ENCODE data around the gene FRMD4B. TPM values are rescaled to one million over a fixed set of nuclear protein-coding genes. Genes with fewer than 3 reads are reported as not detected.
"Not testable (repeated sequence)": the region's sequence is repeated elsewhere in the genome, so short reads cannot be mapped to it uniquely, and the experiment has no call there.

FRMD4B gene
- total RNA-seq, 1 donor from 2014 or later = 7.5 TPM

DNA sequence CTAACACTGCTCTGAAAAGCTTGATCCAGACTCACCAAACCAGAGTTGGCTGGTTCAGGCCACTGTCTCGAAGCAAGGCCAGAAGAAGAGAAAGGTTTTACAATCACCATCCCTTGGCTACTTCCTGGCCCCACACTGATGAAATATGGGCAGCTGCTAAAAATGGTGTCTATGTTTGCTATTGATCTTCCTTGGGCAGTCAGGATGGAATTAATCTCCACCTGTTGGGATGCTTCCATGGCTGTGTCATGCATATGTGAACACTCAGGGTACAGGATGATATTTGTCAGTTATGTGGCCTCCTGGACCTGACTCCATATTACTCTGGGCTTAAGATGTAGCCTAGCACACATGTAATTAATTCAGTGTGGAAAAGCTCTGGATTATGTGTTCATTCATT is 61.9 kb downstream of the FRMD4B start:
- DNase-seq (ENCODE audit: low read depth) = no peak

DNA sequence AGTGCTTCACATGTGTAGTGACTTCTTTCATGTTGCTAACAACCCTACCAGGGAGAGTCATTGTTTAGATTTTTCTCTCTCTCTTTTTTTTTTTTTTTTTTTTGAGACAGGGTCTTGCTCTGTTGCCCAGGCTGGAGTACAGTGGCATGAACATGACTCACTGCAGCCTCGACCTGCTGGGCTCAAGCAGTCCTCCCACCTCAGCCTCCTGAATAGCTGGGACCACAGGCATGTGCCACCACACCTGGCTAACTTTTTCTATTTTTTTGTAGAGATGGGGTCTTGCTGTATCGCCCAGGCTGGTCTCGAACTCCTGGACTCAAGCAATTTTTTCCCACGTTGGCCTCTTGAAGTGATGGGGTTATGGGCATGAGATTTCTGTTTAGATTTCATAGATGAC is 63.4 kb downstream of the FRMD4B start:
- DNase-seq (ENCODE audit: low read depth) = not testable (repeated sequence)

DNA sequence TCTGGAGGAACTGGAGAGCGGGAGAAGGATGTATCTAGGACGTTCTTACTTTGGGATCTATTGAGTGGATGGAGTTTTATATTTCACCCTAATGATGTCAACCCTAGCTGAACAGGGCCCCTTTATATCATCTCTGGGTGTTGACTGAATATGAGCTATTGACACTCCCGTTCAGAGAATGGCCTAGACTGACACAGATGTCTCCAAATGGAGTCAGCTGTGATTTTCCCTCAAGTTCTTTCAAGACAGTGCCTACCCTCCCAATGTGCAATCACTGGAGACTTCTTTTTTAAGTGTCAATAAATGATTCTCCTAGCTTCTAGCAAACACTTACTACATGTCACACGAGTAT is 63.8 kb downstream of the FRMD4B start:
- DNase-seq (ENCODE audit: low read depth) = no peak

DNA sequence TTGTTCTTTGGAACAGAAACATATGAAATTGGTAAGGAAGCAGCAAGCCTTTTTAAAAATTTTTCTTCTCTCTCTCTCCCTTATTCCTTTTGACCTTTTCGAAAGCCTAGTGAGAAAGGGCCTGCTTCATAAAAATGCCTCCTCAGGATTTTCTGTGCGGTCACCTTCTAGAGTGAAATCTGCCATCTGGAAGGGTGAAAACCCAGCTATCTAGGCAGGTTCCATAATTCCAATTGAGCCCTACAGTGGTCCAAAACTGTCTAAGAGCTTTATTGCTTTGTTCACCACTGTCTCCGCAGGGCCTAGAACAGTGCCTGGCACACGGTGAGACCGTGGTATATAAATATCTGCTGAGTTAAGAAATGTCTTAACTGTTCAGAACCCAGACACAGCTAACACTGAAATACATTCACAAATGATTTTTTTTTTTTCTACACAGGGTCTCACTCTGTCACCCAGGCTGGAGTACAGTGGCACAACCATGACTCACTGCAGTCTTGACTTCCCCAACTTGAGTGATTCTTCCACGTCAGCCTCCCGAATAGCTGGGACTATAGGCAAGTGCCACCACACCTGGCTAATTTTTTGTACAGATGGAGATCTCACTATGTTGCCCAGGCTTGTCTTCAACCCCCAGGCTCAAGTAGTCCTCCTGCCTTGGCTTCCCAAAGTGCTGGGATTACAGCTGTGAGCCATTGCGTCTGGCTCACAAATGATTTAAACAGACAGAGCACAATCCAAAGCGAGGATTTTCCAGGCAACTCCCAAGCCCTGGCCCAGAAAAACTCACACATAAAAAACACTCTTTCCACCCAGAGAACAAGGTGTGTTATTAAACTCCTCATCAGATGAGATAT is 64.4 kb downstream of the FRMD4B start:
- DNase-seq (ENCODE audit: low read depth) = no peak

DNA sequence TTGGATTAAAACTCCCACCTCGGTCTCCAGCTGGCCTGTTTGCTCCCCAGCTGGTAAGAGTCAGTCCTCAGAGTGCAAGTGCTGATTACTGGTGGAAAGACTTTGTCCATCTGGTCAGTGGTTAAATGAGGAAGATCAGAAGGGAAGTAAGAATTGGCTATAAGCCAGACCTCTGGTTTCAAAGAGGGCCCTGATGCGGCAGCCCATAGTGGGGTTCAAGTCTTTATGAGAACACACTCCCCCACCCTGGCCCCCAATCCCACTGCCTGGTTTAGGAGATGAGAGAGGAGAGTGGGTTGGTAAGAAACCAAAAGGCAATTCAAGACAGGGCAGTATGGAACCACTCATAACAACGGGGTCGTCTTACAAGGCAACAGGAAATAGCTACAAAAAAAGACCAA is 65.0 kb downstream of the FRMD4B start:
- peak; percentile 26 for DNase-seq (ENCODE audit: low read depth)

DNA sequence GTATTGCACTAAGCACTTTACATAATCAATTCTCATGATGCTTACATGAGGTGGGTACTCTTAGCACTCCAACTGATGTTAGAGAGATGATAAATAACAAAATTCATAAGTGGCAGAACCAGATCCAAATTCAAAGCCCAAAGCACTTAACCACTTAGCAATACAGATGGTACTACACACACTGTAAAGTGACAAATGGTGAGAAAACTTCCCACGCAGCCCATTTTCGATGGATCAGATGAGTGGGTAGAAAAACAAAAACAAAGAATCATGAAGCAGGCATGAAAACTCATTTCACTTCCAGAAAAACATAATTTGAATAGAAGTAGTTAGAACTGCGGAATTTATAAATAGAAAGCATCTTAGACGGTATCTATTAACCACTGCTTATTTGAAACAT is 66.2 kb downstream of the FRMD4B start:
- DNase-seq (ENCODE audit: low read depth) = no peak

DNA sequence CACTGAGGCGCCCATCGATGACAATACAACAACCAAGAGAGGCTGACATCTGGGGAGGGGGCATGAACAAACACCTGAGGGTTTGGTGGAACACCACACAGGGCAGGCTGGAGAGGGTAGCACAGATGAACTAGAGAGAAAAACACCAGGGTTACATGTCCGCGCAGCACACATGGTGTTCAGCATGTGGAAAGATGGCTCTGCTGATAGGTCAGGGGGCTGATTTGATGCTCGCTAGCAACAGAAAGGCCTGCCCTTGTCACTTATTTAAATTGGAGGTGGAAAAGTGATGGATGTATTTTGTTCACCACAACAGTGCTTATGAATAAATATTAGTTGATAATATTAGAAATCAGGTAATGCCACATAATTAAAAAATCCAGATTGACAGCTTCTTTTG is 67.5 kb downstream of the FRMD4B start:
- DNase-seq (ENCODE audit: low read depth) = no peak

DNA sequence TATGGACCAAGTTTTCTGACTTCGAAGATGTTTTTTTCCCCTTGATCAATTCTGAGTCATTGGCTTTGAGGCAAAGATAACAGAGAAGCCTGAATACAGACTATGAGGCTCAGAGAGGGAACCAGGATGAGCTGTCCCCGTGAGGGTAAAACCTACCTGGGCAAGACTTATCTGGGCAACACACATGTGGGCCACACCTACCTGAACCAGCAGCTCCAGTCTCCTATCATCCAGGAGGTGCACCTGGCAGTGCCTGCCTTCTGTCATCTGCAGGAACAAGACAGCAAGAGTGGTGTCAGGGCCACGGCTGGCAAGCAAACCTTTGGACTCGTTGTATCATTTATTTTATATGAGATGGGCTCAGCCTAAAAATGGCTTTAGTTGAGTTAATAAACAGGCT is 72.6 kb downstream of the FRMD4B start:
- DNase-seq (ENCODE audit: low read depth) = no peak

DNA sequence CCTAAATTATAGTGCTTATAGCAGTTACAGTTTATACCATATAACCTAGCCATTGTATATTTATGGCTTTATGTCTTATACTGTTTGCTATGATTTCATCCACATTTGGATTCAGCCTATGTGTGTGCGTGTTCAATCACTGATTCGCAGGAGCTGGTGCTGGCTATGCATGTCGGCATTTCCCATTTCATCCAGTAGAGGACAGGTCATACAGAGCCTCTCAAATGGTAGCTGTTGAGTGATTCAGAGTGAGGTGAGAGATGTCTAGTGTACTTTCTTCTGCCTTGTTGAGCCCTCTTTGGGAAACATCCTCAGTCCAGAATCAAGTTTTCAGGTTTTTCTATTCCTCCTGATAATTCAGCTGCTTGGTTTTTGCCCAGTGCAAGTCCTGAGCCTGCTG is 76.1 kb downstream of the FRMD4B start:
- DNase-seq (ENCODE audit: low read depth) = peak; percentile 37

DNA sequence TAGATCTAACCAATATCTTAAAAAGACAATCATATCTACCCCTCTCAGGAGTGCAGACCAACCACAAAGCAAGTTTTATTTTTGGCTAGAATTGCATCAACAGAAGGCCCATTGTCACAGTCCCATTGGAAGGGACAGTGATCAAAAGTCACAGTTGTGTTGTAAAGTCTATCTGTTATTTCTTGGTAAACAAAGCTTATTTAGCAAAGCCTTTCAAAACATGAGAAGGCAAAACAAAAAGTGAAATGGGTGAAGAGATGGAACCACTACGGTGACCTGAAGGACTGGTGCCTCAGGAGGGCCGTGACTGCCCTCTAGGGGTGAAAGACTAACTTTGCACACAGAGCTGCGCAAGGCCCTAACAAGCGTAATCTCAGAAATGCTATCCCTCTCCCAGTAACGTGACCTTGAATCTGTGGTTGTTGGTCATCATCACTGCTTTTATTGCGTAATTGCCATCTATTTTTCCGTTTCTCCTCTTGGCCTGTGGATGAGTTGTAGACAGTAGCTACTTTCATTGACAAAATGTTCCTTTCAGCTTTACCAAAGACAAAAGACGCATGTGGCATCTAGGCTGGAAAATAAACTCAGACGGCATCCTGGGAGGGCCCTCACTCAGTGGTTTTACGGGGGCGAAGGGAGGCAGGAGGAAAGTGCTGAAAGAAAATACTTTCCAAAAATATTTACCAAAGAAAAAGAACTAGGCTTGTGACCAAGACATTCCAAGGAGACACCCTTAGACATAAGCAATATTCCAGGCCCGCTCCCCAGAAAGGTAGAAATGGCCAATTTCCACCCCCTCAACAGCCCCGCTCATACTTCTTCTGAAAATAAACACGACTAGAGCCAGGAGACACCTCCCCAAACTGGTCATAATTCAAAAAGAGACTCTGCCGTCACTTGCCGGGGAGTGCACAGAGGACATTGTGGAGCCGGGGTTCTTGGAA is 79.4 kb downstream of the FRMD4B start:
- peak; percentile 92 for DNase-seq (ENCODE audit: low read depth)

DNA sequence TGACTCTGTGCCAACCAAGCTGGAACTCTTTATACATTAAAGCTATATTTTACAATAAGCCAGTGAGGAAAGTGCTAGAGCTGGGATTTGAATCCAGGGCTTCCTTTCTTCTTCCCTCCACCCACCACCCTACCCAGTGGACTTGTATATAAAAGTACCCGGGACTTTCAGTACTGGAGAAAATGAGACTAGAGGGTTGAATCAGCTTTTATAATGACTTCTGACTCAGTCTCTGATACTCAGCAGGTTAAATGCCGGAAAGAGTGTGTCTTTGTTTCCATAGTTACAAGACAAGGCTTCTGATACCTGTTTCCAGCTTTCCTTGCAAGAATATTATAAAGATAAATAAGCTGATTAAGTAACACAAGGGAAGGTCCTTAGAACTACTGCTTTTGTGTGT is 80.9 kb downstream of the FRMD4B start:
- DNase-seq (ENCODE audit: low read depth) = no peak

DNA sequence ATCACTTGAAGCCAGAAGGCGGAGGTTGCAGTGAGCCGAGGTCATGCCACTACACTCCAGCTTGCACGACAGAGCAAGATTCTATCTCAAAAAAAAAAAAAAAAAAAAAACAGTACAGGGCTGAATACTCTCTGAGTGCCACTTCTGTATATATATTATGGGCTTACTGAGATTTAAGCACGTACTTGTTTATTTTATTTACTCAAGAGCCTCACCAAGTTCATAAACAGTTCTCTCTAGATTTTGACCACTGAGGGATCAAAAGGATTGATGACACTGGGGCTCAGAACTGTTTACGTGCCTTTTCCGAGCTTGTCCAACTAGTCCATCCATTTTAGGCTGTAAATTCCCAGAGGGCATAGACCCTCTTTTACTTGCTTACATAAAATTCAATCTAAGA is 81.5 kb downstream of the FRMD4B start:
- no peak for DNase-seq (ENCODE audit: low read depth)

DNA sequence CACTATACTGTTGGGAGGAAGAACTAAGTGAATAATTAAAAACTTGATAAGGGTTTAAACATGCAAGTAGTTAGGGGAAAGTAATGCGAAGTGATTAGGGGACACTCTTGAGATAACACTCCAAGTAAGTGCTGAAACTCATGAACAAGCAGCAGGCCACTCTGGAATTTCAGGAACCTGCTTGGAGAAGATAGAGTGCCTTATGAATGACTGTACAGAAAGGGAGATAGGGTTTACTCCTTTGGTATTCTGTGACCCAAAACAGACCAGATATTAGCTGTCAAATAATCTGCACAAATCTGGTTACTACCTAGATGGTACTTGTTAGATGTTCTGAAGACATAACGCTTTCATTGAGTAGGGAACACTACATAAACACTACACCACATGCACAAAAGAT is 85.6 kb downstream of the FRMD4B start:
- DNase-seq (ENCODE audit: low read depth) = no peak

DNA sequence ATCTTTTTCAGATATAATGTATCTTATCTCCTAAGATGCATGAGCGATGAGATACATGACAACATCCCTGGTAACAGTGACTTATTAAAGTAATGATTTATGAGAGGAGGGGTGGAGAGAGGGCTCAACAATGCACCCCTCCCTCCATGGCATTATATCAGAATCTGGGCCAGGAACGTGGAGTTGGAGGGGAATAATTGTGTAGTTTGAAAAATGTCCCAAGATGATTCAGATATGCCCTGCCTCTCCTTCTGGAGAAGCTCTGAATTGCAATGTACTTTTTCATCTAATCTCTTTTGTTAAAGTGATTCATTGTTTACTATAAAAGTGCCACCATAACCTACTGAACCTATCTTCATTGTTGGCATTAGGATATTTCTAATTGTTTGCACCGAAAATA is 86.5 kb downstream of the FRMD4B start:
- no peak for DNase-seq (ENCODE audit: low read depth)

DNA sequence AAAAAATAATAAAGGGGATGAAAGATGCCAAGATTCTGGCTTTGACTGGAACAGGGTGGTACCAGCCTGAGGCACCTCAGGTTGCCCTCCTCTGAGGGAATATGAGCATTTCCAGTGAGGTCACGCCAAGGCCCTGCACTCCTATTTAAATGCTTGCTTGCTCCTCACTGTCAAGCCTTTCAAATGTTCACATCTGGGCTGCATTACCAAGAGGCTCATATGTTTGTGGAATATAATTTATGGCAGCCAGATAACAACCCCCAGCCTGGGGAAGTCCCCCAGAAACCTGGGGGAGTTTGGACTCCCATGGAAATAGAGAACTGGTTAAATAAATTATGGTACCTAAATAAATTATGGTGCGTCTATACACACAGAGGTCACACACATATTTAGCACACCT is 88.4 kb downstream of the FRMD4B start:
- no peak for DNase-seq (ENCODE audit: low read depth)

DNA sequence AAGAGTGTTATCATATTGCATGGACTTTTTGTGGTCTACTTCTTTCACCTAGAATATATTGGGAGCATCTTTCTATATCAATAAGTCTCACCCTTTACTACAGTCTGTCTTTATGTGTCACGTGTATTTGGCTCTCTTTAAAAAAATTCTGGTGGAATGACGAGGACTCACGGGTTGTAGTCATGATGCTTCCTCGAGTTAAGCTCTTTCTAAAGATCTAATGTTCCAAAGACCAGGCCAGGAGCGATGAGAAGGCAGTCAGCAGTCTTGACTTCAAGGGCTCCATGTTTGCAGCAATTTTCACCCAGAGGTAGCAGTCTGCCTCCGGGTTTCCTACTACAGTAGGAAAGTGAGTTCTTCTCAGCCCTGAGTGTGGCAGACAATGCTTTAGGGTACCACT is 88.9 kb downstream of the FRMD4B start:
- no peak for DNase-seq (ENCODE audit: low read depth)

DNA sequence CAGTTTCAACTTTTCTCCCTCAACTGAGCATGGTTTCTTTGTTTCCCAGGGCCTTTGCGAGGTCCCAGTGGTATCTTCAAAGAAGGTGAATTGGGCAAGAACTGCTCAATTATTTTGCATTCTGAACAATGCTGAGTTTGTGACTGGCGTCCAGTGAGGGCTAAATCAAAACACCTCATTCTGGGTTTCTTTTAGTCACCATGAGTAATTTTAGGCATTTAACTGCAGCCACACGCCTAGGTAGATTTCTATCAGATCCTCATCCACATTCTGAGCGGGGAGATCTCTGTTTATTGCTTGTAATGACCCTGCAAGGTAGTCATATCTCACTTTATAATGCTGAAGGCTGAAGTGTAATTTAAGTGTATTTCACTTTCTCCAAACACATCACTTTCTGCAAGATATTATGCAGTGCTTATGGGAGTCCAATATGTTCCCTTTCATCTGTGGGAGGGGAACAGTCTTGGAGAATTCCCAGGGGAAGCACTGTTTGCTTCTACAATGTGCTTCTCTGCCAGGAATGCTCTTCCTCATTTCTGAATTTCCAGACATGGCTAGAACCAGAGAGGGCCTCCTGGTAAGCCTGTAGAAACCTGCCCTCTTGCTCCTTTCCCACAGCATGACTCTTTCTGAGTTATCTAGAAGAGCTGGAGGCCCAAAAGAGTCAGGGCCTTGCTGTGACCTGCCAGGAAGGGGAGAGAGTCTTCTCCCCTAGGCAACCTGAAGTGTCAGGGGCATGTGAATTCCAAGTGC is 91.7 kb downstream of the FRMD4B start:
- DNase-seq (ENCODE audit: low read depth) = peak; percentile 31

DNA sequence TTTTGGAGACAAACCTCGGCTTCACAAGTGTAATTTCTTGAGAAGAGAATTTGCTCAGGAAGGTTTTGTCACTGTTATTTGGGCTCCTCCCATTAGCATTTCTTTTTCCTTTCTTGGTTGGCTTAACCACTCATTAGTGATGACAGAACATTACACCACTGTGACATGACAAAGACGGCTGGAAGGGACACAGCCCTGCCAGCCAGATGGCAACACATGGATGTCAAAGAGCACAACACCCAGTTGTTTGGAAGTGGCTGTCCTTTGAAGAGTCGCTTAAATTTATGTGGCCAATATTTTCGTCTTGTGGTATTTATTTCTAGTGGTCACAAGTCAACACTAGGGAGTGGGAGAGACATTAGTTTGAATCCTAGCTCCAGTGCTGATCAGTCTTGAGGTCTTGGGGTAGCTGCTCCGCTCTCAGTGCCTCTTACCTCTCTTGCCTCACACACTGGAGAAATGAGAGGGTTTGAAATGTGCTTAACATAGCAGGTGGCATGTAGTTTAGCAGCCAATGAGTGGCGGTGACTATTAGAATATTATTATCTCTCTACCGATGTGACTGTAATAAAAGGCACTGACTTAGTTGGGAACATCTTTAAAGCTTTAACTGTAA is 92.8 kb downstream of the FRMD4B start:
- peak; percentile 38 for DNase-seq (ENCODE audit: low read depth)

DNA sequence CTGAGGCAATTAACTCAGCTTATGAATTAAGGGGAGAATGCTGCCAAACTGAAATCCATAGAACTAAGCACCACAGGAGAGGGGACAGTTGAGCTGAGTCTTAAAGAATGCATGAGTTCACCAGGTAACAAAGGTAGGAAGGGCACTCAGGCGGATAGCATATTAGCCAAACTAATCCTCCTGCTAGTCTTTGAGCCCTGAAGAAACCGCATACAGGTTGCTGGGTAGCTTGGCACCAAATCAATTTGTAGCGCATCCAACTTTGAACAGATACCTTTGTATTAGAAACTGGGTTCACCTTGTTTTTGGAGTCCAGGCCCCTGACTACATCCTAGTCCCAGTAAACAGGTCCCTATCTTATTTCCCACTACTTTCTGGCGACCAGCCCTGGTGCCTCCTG is 93.7 kb downstream of the FRMD4B start:
- no peak for DNase-seq (ENCODE audit: low read depth)

DNA sequence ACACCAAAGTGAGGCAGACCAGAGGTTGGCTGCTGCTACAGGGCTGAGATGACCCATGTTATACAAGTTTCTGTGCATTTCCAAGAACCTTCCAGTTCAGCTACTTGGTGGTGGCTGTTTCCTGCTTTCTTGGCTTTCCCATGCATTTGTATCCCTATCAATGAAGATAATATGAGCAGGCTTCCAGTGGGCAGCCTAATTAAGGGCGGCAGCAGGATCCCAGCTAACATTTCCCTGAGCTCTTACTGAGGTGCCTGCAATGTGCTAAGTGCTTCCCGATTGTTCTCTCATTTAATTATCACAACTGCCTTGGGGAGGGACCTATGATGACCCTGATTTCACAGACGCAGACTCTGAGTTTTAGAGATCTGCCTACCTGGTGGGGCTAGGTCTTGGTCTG is 95.5 kb downstream of the FRMD4B start:
- no peak for DNase-seq (ENCODE audit: low read depth)

DNA sequence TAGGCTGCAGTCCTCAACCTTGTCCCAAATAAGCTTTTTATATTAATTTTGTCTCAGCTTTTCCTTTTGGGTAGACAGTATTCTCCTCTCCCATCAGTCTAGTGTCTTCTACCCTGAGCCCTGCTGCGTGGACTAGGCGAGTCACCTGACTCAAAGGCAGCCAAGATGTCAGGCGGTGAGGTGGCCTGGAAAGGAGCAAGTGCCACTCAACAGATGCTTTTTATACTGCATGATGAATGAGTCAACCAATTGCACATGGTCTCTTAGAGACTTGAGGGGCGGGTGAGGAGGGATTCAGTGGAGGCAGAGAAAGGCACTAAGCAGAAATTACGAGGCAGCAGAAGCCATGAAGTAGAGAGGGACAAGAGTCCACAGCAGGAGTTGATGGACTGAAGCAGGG is 95.9 kb downstream of the FRMD4B start:
- peak; percentile 36 for DNase-seq (ENCODE audit: low read depth)
